GM21825 (cell line): Measurements from ENCODE around the gene CDH13.

Source experiments
- ATAC-seq: cut with Tn5 transposase; IDR thresholded peaks from one replicate; pipeline ENCODE4 v1.9.1; 2021; ENCODE audit warnings: mild to moderate bottlenecking, moderate library complexity; ENCODE audit not compliant: unreplicated experiment

CDH13 gene

GRCh38 chr16:82773018-82773417 is 146.2 kb downstream of the CDH13 start:
- no peak for ATAC-seq

GRCh38 chr16:82776470-82777146 is 149.8 kb downstream of the CDH13 start:
- ATAC-seq, result no peak

- no peak for ATAC-seq
Measured at GRCh38 chr16:82782715-82783251, 156.0 kb downstream of the CDH13 start.

GRCh38 chr16:82783933-82784572 is 157.3 kb downstream of the CDH13 start:
- no peak for ATAC-seq

GRCh38 chr16:82784573-82784968 is 157.8 kb downstream of the CDH13 start:
- ATAC-seq, result no peak

GRCh38 chr16:82788225-82788624 is 161.5 kb downstream of the CDH13 start:
- ATAC-seq, result no peak

- no peak for ATAC-seq
Measured at GRCh38 chr16:82788919-82789318, 162.2 kb downstream of the CDH13 start.

GRCh38 chr16:82792693-82793092 is 165.9 kb downstream of the CDH13 start:
- no peak for ATAC-seq

- ATAC-seq, result no peak
Measured at GRCh38 chr16:82793528-82794245, 166.9 kb downstream of the CDH13 start.

GRCh38 chr16:82796047-82796446 is 169.3 kb downstream of the CDH13 start:
- no peak for ATAC-seq

GRCh38 chr16:82801361-82801760 is 174.6 kb downstream of the CDH13 start:
- no peak for ATAC-seq

- ATAC-seq, result no peak
Measured at GRCh38 chr16:82805866-82806265, 179.1 kb downstream of the CDH13 start.

- no peak for ATAC-seq
Measured at GRCh38 chr16:82807311-82807710, 180.5 kb downstream of the CDH13 start.

- no peak for ATAC-seq
Measured at GRCh38 chr16:82808036-82808435, 181.3 kb downstream of the CDH13 start.

- ATAC-seq, result no peak
Measured at GRCh38 chr16:82810077-82810476, 183.3 kb downstream of the CDH13 start.

GRCh38 chr16:82814059-82814458 is 187.3 kb downstream of the CDH13 start:
- no peak for ATAC-seq

- no peak for ATAC-seq
Measured at GRCh38 chr16:82819286-82819685, 192.5 kb downstream of the CDH13 start.

GRCh38 chr16:82820855-82821254 is 194.1 kb downstream of the CDH13 start:
- no peak for ATAC-seq

GRCh38 chr16:82824408-82824807 is 197.6 kb downstream of the CDH13 start:
- ATAC-seq, result no peak

GRCh38 chr16:82829301-82829700 is 202.5 kb downstream of the CDH13 start:
- no peak for ATAC-seq

GRCh38 chr16:82830944-82831343 is 204.2 kb downstream of the CDH13 start:
- no peak for ATAC-seq

- no peak for ATAC-seq
Measured at GRCh38 chr16:82832821-82833220, 206.1 kb downstream of the CDH13 start.
